Lung (tissue), 12 donors: ENCODE results near the gene ACTRT2. TPM values are rescaled to one million over a fixed set of nuclear protein-coding genes. Genes with fewer than 3 reads are reported as not detected.

ENCODE experiments used
- ATAC-seq: fragments of 200-7000 bp; cut with Tn5 transposase; one replicate; pipeline ENCODE4 v1.9.1; 2020; ENCODE audit warnings: moderate number of reproducible peaks; ENCODE audit not compliant: insufficient read depth, low FRiP score
- DNase-seq, 3 donors: peaks; one replicate each; pipeline ENCODE4 v3.0.0-alpha.2; 2013 to 2017
- H3K27ac ChIP-seq, 2 donors: one replicate each; pipeline ENCODE4 v1.5.1; 2013; ENCODE audit warnings: mild to moderate bottlenecking in 2 of 2, moderate library complexity in 2 of 2, control low read depth in 1 of 2, inconsistent platforms in 1 of 2, low read depth in 1 of 2, low read length in 1 of 2
- H3K27me3 ChIP-seq, 3 donors: one replicate each; pipeline ENCODE4 v1.5.1; 2013; ENCODE audit warnings: low read length in 2 of 3; ENCODE audit not compliant: control insufficient read depth in 3 of 3, insufficient read depth in 3 of 3
- H3K36me3 ChIP-seq, 4 donors: one replicate each; pipeline ENCODE4 v1.5.1; 2013; ENCODE audit warnings: low read length in 4 of 4, mild to moderate bottlenecking in 1 of 4, moderate library complexity in 1 of 4; ENCODE audit not compliant: control insufficient read depth in 4 of 4, insufficient read depth in 4 of 4
- H3K4me1 ChIP-seq, 5 donors: one replicate each; pipeline ENCODE4 v1.5.1; 2013; ENCODE audit warnings: low read length in 5 of 5, mild to moderate bottlenecking in 2 of 5, moderate library complexity in 1 of 5; ENCODE audit not compliant: control insufficient read depth in 5 of 5, insufficient read depth in 5 of 5
- H3K4me3 ChIP-seq: one replicate; pipeline ENCODE4 v1.5.1; 2013; ENCODE audit warnings: mild to moderate bottlenecking, control low read depth, moderate library complexity
- H3K9ac ChIP-seq, 2 donors: one replicate each; pipeline ENCODE4 v1.5.1; 2013; ENCODE audit warnings: low read length in 2 of 2, control low read depth in 1 of 2; ENCODE audit not compliant: insufficient read depth in 1 of 2
- H3K9me3 ChIP-seq, 4 donors: one replicate each; pipeline ENCODE4 v1.5.1; 2013; ENCODE audit warnings: low read length in 3 of 4, mild to moderate bottlenecking in 1 of 4, moderate library complexity in 1 of 4; ENCODE audit not compliant: control insufficient read depth in 4 of 4, insufficient read depth in 3 of 4
- WGBS, 2 donors: extraction: QIAGEN DNeasy Blood & Tissue Kit; methylation state at CpG; one replicate each; pipeline ENCODE4 v1.1.7; 2013; 5-methylcytosine and 5-hydroxymethylcytosine counted together
- polyA plus RNA-seq, 2 donors: library from polyadenylated mRNA; stranded (reverse); fragments of 200-250 nt; gene quantifications; one replicate each; pipeline ENCODE4 v1.2.1, GENCODE V29; 2013
- total RNA-seq, 2 donors: library from RNA; depleted of rRNA in 1 of 2; stranded (reverse); fragments of >200 nt in 1 of 2; gene quantifications; one replicate each; pipeline ENCODE4 v1.2.1, GENCODE V29; 2014 to 2021
- TF ChIP-seq, protein P1 (sequence below): IDR thresholded peaks from 2 replicates; pipeline ENCODE4 v1.5.1; 2012; ENCODE audit warnings: mild to moderate bottlenecking; ENCODE audit errors: control extremely low read depth, extremely low read depth
- donor health status: control.
- donor health status: control.
- donor health status: Bipolar disorder and iron deficiency.
- donor health status: healthy.
- donor health status: DM: yes; HTN: yes; CAD: no.

Gene ACTRT2
- total and polyA plus RNA-seq, 4 donors = not detected

DNA sequence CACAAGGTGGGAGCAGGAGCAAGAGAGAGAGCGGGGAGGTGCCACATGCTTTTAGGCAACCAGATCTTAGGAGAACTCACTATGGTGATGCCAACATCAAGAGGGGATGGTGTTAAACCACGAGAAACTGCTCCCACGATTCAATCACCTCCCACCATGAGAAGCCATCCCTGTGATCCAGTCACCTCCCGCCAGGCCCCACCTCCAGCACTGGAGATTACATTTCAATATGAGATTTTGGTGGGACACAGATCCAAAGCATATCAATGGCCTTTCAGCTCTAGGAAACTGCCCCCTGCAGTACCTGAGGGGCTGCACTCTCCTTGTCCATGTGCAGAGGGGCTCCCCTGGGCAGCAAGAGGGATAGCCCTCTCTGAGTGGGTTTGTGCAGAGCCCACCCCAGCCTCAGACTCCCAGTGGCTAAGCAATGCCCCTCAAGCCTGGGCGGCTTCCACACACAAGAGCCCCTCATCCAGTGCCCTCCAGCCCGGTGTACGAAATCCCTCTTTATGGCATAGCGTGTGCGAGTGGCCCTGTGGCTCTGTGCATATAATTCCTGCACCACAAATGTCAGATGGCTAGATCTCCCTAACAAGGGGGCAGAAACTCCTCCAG is 32.2 kb downstream of the ACTRT2 start:
- H3K27me3 ChIP-seq = peaks cover 0 to 9% (median 5%) of the 10 kb centered on the region in 3 donors
- 87 to 89% methylated on average over 9 of the region's 9 CpGs for WGBS, 2 donors

DNA sequence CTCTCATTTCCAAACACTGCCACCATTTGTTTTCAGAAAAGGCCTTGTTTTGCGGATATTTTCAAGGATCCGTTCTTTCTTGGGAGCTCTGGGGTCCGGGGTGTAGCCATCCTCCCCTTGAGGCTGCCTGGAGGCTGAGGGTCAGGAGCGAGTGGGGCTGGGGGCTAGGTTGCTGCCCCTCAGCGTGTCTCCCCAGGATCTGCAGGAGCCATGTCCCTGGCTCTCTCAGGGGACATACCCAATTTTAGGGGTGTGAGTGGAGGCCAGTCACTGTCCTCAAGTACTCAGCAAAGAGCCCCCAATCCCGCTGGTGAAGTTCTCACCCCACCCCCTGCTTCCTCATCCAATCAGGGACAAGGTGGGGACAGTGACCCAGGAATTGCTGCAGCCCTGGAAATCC is 32.7 kb downstream of the ACTRT2 start:
- peaks cover 0 to 9% (median 0%) of the 10 kb centered on the region in 4 donors for H3K9me3 ChIP-seq
- DNase-seq = no peak
- no peak for ATAC-seq
- H3K27ac ChIP-seq = no peak overlapping the region
- H3K36me3 ChIP-seq = no peaks in the 10 kb centered on the region
- 80 to 87% methylated on average over 6 of the region's 6 CpGs for WGBS, 2 donors
- H3K27me3 ChIP-seq = peaks cover 0 to 9% (median 8%) of the 10 kb centered on the region in 3 donors
- no peak overlapping the region for H3K4me3 ChIP-seq
- TF ChIP-seq, protein P1, sequence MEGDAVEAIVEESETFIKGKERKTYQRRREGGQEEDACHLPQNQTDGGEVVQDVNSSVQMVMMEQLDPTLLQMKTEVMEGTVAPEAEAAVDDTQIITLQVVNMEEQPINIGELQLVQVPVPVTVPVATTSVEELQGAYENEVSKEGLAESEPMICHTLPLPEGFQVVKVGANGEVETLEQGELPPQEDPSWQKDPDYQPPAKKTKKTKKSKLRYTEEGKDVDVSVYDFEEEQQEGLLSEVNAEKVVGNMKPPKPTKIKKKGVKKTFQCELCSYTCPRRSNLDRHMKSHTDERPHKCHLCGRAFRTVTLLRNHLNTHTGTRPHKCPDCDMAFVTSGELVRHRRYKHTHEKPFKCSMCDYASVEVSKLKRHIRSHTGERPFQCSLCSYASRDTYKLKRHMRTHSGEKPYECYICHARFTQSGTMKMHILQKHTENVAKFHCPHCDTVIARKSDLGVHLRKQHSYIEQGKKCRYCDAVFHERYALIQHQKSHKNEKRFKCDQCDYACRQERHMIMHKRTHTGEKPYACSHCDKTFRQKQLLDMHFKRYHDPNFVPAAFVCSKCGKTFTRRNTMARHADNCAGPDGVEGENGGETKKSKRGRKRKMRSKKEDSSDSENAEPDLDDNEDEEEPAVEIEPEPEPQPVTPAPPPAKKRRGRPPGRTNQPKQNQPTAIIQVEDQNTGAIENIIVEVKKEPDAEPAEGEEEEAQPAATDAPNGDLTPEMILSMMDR = no peak
- no peaks in the 10 kb centered on the region for H3K4me1 ChIP-seq
- no peak overlapping the region for H3K9ac ChIP-seq

More for the DNA sequence above, 32.2 kb downstream of the ACTRT2 start:
- Histone ChIP-seq H3K4me1 (no peaks in the 10 kb centered on the region), H3K4me3 (no peak overlapping the region), H3K36me3 (no peaks in the 10 kb centered on the region), H3K27ac (no peak overlapping the region), H3K9ac (no peak overlapping the region), H3K9me3 (peaks cover 0 to 7% (median 0%) of the 10 kb centered on the region in 4 donors)
- DNase-seq = no peak
- ATAC-seq = no peak
- TF ChIP-seq, protein P1 = no peak

DNA sequence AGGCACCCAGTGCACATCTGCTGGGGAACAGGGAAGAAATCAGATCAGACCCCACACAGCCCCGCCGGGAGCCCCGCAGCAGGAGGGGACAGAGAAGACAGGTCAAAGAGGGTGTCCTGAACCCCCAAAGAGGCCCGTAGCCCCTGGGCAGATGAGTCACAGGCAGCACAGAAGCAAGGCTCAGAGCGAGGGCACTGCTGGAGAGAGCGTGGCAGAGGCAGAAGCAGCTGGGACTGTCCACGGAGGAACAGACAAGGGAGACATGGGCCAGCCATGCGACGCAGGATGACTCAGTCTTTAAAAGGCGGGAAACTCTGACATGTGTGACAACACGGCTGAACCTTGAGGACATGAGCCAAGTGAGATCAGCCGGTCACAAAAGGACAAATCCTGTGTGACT is 33.2 kb downstream of the ACTRT2 start:
- H3K4me3 ChIP-seq = no peak overlapping the region
- no peaks in the 10 kb centered on the region for H3K4me1 ChIP-seq
- ATAC-seq (no peak), DNase-seq (no peak)
- peaks cover 0 to 9% (median 8%) of the 10 kb centered on the region in 3 donors for H3K27me3 ChIP-seq
- H3K9me3 ChIP-seq = peaks cover 0 to 9% (median 0%) of the 10 kb centered on the region in 4 donors
- WGBS, 2 donors = 84 to 93% methylated on average over 12 of the region's 12 CpGs
- TF ChIP-seq, protein P1 = no peak
- no peak overlapping the region for H3K27ac ChIP-seq
- no peak overlapping the region for H3K9ac ChIP-seq
- H3K36me3 ChIP-seq = no peaks in the 10 kb centered on the region

DNA sequence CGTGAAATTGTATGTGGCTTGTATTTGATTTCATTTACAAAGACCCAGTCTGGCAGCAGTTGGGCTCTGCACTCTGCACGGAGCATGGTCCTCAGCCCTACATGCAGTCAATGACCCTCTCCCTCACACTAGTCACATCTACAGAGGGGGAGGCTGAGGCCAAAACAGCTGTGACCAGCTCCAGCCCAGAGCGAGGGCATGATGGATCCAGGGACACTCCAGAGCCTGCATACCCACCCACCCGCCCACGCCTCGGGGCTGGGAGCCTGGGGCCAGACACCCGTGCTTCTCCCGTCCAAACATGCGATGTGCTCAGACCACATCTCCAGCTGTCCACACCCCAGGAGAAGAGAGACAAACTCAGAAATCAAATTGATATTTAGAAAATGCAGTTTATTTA is 33.8 kb downstream of the ACTRT2 start:
- 83 to 86% methylated on average over 9 of the region's 9 CpGs for WGBS, 2 donors
- DNase-seq = no peak
- TF ChIP-seq, protein P1 = no peak

More for the DNA sequence above, 33.8 kb downstream of the ACTRT2 start:
- Histone ChIP-seq H3K4me3 (no peak overlapping the region), H3K9me3 (peaks cover 0 to 9% (median 0%) of the 10 kb centered on the region in 4 donors), H3K9ac (no peak overlapping the region), H3K27ac (no peak overlapping the region), H3K27me3 (peaks cover 0 to 9% (median 8%) of the 10 kb centered on the region in 3 donors), H3K36me3 (no peaks in the 10 kb centered on the region), H3K4me1 (no peaks in the 10 kb centered on the region)
- ATAC-seq = no peak
